Right atrium auricular region (tissue), 2 donors: ENCODE results near the gene EMP1. TPM values are rescaled to one million over a fixed set of nuclear protein-coding genes. Genes with fewer than 3 reads are reported as not detected.

Source experiments
- DNase-seq: peaks from one replicate; pipeline ENCODE4 v3.0.0-alpha.2; 2019; ENCODE audit warnings: low spot score
- H3K27ac ChIP-seq, 2 donors: fragments of 200-600 bp; sonication (generic); 1 replicate in 1 of 2; 2 replicates in 1 of 2; pipeline ENCODE4 v1.5.1; 2016 to 2019
- H3K27me3 ChIP-seq, 2 donors: fragments of 200-600 bp; sonication (generic); one replicate each; pipeline versions ENCODE4 v1.5.1 to v1.6.0; 2017 to 2019
- H3K36me3 ChIP-seq: fragments of 200-600 bp; sonication (generic); one replicate; pipeline ENCODE4 v1.5.1; 2016
- H3K4me1 ChIP-seq, 2 donors: fragments of 200-600 bp; sonication (generic); one replicate each; pipeline versions ENCODE4 v1.5.1 to v1.6.0; 2017 to 2019
- H3K4me3 ChIP-seq, 2 donors: fragments of 200-600 bp; sonication (generic); 1 replicate in 1 of 2; 2 replicates in 1 of 2; pipeline ENCODE4 v1.5.1; 2017 to 2019; ENCODE audit warnings: mild to moderate bottlenecking in 1 of 2, moderate library complexity in 1 of 2
- H3K9me3 ChIP-seq, 2 donors: fragments of 200-600 bp; sonication (generic); one replicate each; pipeline ENCODE4 v1.5.1; 2019
- CTCF ChIP-seq, 2 donors: fragments of 200-600 bp; sonication (generic); IDR thresholded peaks; one replicate each; pipeline ENCODE4 v1.5.1; 2019; ENCODE audit warnings: antibody characterized with exemption in 2 of 2
- total RNA-seq, 2 donors: library from RNA; depleted of rRNA; stranded (reverse); fragments of >200 nt; gene quantifications; one replicate each; pipeline ENCODE4 v1.1.0, GENCODE V29; 2016

EMP1 gene
- total RNA-seq, 2 donors from 2014 or later = 188 to 208 TPM

DNA sequence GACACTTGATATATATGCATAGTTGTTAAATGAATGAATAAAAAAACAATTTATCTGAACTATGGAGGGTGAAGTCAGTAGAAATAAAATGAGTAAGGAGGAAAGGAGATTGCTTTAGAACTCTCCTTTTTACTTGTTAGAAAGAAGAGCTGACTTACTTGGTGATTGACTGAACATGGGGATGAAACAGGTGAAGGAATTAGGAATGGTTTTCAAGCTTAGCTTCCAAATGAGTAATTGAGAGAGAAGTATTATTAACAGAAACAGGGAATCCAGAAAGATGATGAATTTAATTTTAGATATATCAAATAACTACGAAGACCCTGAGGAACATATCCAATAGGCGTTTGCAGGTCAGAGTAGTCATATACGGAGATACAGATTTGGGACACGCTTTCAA lies 33.6 kb upstream of the EMP1 start:
- H3K27me3 ChIP-seq = no peaks in the 10 kb centered on the region
- DNase-seq = no peak
- no peaks in the 10 kb centered on the region for H3K36me3 ChIP-seq
- no peak for TF ChIP-seq CTCF (IDR thresholded peaks at IDR 0.05)
- no peaks in the 10 kb centered on the region for H3K9me3 ChIP-seq
- peaks cover 0 to 8% of the 10 kb centered on the region in 2 donors for H3K4me1 ChIP-seq
- H3K4me3 ChIP-seq = no peak overlapping the region
- no peak overlapping the region for H3K27ac ChIP-seq

DNA sequence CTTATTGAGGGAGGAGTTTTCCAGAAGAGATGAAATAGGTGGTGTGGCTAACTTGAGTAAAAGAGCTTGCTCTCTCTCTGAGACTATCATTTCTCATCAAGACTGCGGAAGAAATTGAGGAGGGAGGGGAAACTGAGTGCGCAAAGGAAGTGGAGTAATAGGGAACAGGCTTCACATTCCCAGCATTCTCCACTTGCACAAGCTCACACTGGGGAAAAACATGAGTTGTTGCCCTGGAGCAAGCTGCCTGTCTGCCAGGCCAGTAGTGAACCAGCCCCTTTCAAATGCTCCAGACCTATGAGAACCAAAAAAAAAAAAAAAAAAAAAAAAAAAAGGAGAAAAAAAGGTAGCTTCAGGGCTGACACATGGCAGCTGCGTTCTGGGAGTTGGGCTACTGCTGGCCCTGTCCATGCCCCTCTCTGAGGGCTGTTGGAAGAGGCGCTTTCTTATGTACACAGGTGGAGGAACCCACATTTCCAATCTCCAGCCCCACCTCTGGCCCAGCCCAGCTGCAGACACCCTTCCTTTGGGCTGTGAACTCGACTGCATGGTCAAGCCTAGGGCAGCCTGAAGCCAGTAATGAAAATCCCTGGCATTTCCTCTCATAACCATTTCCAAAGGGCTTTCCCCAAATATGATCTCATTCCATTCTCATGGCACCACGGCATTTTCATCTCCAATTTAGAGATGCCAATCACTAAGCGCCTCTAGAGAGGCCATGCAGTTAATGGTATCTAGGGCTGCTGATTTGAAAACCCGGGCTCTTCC lies 32.5 kb upstream of the EMP1 start:
- no peaks in the 10 kb centered on the region for H3K9me3 ChIP-seq
- no peak overlapping the region for H3K27ac ChIP-seq
- peaks cover 0 to 8% of the 10 kb centered on the region in 2 donors for H3K4me1 ChIP-seq
- no peaks in the 10 kb centered on the region for H3K27me3 ChIP-seq
- no peak for DNase-seq
- TF ChIP-seq CTCF (IDR thresholded peaks at IDR 0.05) = no peak
- H3K4me3 ChIP-seq = no peak overlapping the region
- H3K36me3 ChIP-seq = no peaks in the 10 kb centered on the region

- peaks cover 0 to 8% of the 10 kb centered on the region in 2 donors for H3K4me1 ChIP-seq
- H3K27me3 ChIP-seq = no peaks in the 10 kb centered on the region
- H3K36me3 ChIP-seq = no peaks in the 10 kb centered on the region
- TF ChIP-seq CTCF (IDR thresholded peaks at IDR 0.05) = no peak
- H3K27ac ChIP-seq = peak overlapping the region in 1 of 2 donors; percentile 65
- H3K9me3 ChIP-seq = no peaks in the 10 kb centered on the region
- H3K4me3 ChIP-seq = no peak overlapping the region
- no peak for DNase-seq
These were observed 31.5 kb upstream of the EMP1 start for GRCh38 chr12:13164921-13165616.

GRCh38 chr12:13165617-13166041 lies 30.9 kb upstream of the EMP1 start:
- Histone ChIP-seq H3K9me3 (no peaks in the 10 kb centered on the region), H3K4me3 (no peak overlapping the region), H3K36me3 (no peaks in the 10 kb centered on the region), H3K27me3 (no peaks in the 10 kb centered on the region), H3K27ac (peak overlapping the region in 1 of 2 donors; percentile 65), H3K4me1 (peaks cover 0 to 8% of the 10 kb centered on the region in 2 donors)
- DNase-seq = peak; percentile 85
- no peak for TF ChIP-seq CTCF (IDR thresholded peaks at IDR 0.05)

DNA sequence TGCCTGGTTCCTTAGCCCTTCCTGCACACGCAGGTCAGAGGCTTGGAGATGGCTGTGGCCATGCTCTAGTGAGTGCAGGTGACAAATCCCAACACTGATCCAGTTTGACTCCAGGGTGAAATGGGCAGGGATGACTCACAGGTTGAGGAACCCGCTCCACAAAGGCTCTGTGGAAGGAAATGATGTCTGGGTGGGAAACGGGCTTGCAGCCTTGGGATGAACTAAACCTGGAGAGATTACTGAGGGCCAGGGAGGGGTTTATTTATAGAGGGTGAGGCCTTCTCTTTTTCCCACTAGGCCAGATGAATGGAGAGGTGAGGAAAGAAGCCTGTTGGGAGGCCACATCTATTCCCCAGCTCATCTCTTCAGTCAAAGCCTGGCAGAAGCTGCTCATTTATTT lies 29.3 kb upstream of the EMP1 start:
- Histone ChIP-seq H3K27ac (no peak overlapping the region), H3K4me3 (no peak overlapping the region), H3K4me1 (peaks cover 0 to 19% of the 10 kb centered on the region in 2 donors), H3K27me3 (no peaks in the 10 kb centered on the region), H3K9me3 (no peaks in the 10 kb centered on the region), H3K36me3 (no peaks in the 10 kb centered on the region)
- TF ChIP-seq CTCF (IDR thresholded peaks at IDR 0.05) = no peak
- DNase-seq = no peak
